HepG2 (cell line): ENCODE data around the gene SYMPK. TPM values are rescaled to one million over a fixed set of nuclear protein-coding genes. Genes with fewer than 3 reads are reported as not detected.

ENCODE experiments used
- CCAR2 ChIP-seq: fragments of 200-400 bp; formaldehyde crosslinking; optimal IDR thresholded peaks from 2 replicates; pipeline ENCODE3; 2018; ENCODE audit warnings: low read depth, mild to moderate bottlenecking, low read length, moderate library complexity
- DPF2 ChIP-seq: sonication (generic); formaldehyde crosslinking; IDR thresholded peaks from 2 replicates; pipeline ENCODE4 v1.4.0; 2020; ENCODE audit warnings: mild to moderate bottlenecking, low read depth, missing genetic modification reagents, borderline replicate concordance
- IRF9 ChIP-seq: sonication (generic); formaldehyde crosslinking; IDR thresholded peaks from 2 replicates; pipeline ENCODE4 v1.8.0; 2022; ENCODE audit warnings: missing genetic modification reagents, mild to moderate bottlenecking, borderline replicate concordance
- MTA1 ChIP-seq: sonication (generic); formaldehyde crosslinking; IDR thresholded peaks from 2 replicates; pipeline ENCODE4 v1.4.0; 2020; ENCODE audit warnings: missing genetic modification reagents, mild to moderate bottlenecking, borderline replicate concordance
- MTF1 ChIP-seq: sonication (generic); formaldehyde crosslinking; IDR thresholded peaks from 2 replicates; pipeline ENCODE4 v1.5.0; 2020; ENCODE audit warnings: missing genetic modification reagents
- NFKB2 ChIP-seq: sonication (generic); formaldehyde crosslinking; IDR thresholded peaks from 2 replicates; pipeline ENCODE4 v1.4.0; 2020; ENCODE audit warnings: missing genetic modification reagents, borderline replicate concordance
- SP5 ChIP-seq: IDR thresholded peaks from 2 replicates; pipeline ENCODE4 v1.6.1; 2016; ENCODE audit warnings: low read depth, borderline replicate concordance
- ZMYM3 ChIP-seq: sonication (generic); formaldehyde crosslinking; IDR thresholded peaks from 2 replicates; pipeline ENCODE4 v1.5.1; 2020; ENCODE audit warnings: mild to moderate bottlenecking, missing genetic modification reagents
- ZNF263 ChIP-seq: sonication (generic); formaldehyde crosslinking; IDR thresholded peaks from 2 replicates; pipeline ENCODE4 v1.4.0; 2020; ENCODE audit warnings: missing genetic modification reagents
- ZNF280B ChIP-seq: sonication (generic); formaldehyde crosslinking; IDR thresholded peaks from 2 replicates; pipeline ENCODE4 v1.5.0; 2020; ENCODE audit warnings: missing genetic modification reagents, mild to moderate bottlenecking, borderline replicate concordance
- ZNF430 ChIP-seq: sonication (generic); formaldehyde crosslinking; IDR thresholded peaks from 2 replicates; pipeline ENCODE4 v1.9.0; 2021; ENCODE audit warnings: mild to moderate bottlenecking, missing genetic modification reagents
- ZNF441 ChIP-seq: sonication (generic); formaldehyde crosslinking; IDR thresholded peaks from 2 replicates; pipeline ENCODE4 v1.7.0; 2021; ENCODE audit warnings: missing genetic modification reagents, borderline replicate concordance
- ZNF678 ChIP-seq: sonication (generic); formaldehyde crosslinking; IDR thresholded peaks from 2 replicates; pipeline ENCODE4 v1.4.0; 2020; ENCODE audit warnings: mild to moderate bottlenecking, missing genetic modification reagents
- ZNF746 ChIP-seq: sonication (generic); formaldehyde crosslinking; IDR thresholded peaks from 2 replicates; pipeline ENCODE4 v1.8.0; 2022; ENCODE audit warnings: mild to moderate bottlenecking, missing genetic modification reagents
- ZSCAN21 ChIP-seq: sonication (generic); formaldehyde crosslinking; IDR thresholded peaks from 2 replicates; pipeline ENCODE4 v1.8.0; 2022; ENCODE audit warnings: mild to moderate bottlenecking, missing genetic modification reagents, moderate library complexity, borderline replicate concordance
- ZXDC ChIP-seq: sonication (generic); formaldehyde crosslinking; IDR thresholded peaks from 2 replicates; pipeline ENCODE4 v1.5.0; 2020; ENCODE audit warnings: mild to moderate bottlenecking, missing genetic modification reagents
- polyA plus RNA-seq, 8 experiments: library from polyadenylated mRNA; depleted of rRNA in 3 of 8; stranded (reverse) in 7 of 8; unstranded in 1 of 8; fragments of >200 nt; fragmentation: Illumina TruSeq in 4 of 8; extraction: Trizol in 4 of 8; gene quantifications; 2 replicates each; pipeline versions ENCODE4 v1.2.1 to v1.2.3, GENCODE V29; 2011 to 2016; ENCODE audit warnings: low read depth in 4 of 8, missing spikeins in 1 of 8, mixed read lengths in 1 of 8; ENCODE audit not compliant: insufficient read depth in 1 of 8
- total RNA-seq, 5 experiments: library from RNA; depleted of rRNA; stranded (reverse); fragments of >200 nt; fragmentation: Illumina TruSeq; extraction: Trizol; gene quantifications; 2 replicates each; pipeline ENCODE4 v1.2.3, GENCODE V29; 2016; ENCODE audit warnings: low read depth in 1 of 5
- TF ChIP-seq, protein P1 (sequence below): sonication (generic); formaldehyde crosslinking; IDR thresholded peaks from 2 replicates; pipeline ENCODE4 v1.4.0; 2020; ENCODE audit warnings: missing genetic modification reagents, mild to moderate bottlenecking, borderline replicate concordance
- TF ChIP-seq, protein P2 (sequence below): sonication (generic); formaldehyde crosslinking; IDR thresholded peaks from 2 replicates; pipeline ENCODE4 v1.5.0; 2020; ENCODE audit warnings: missing genetic modification reagents

Gene SYMPK
- total and polyA plus RNA-seq, 2 of the 13 experiments (the other 11 are each of a cell fraction or from before 2014, with no cell fraction given), result 21.9 to 55.7 TPM

GRCh38 chr19:45770192-45771101 is 92.5 kb downstream of the SYMPK start (continued):
- TF ChIP-seq, protein P1, sequence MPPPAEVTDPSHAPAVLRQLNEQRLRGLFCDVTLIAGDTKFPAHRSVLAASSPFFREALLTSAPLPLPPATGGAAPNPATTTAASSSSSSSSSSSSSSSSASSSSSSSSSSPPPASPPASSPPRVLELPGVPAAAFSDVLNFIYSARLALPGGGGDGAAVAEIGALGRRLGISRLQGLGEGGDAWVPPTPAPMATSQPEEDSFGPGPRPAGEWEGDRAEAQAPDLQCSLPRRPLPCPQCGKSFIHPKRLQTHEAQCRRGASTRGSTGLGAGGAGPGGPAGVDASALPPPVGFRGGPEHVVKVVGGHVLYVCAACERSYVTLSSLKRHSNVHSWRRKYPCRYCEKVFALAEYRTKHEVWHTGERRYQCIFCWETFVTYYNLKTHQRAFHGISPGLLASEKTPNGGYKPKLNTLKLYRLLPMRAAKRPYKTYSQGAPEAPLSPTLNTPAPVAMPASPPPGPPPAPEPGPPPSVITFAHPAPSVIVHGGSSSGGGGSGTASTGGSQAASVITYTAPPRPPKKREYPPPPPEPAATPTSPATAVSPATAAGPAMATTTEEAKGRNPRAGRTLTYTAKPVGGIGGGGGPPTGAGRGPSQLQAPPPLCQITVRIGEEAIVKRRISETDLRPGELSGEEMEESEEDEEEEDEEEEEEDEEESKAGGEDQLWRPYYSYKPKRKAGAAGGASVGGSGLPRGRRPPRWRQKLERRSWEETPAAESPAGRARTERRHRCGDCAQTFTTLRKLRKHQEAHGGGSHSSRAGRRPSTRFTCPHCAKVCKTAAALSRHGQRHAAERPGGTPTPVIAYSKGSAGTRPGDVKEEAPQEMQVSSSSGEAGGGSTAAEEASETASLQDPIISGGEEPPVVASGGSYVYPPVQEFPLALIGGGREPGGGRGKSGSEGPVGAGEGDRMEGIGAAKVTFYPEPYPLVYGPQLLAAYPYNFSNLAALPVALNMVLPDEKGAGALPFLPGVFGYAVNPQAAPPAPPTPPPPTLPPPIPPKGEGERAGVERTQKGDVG (CRISPR knock-in tag), result peak; percentile 93; the same call in 1 of the 2 replicates
- TF ChIP-seq MTF1, result 0 out of 2 replicates have a peak, but pooled peaks have one; percentile 53
- no peak for TF ChIP-seq ZNF263 (CRISPR knock-in tag)
- TF ChIP-seq ZNF430, result peak; percentile 89
- peak; percentile 59 for TF ChIP-seq ZNF280B
- TF ChIP-seq ZNF746 (CRISPR knock-in tag), result peak; percentile 64
- peak; percentile 71; the same call in 1 of the 2 replicates for TF ChIP-seq ZNF441 (CRISPR knock-in tag)
- TF ChIP-seq CCAR2, result no peak
- peak; percentile 35; the same call in 1 of the 2 replicates for TF ChIP-seq SP5 (CRISPR knock-in tag)
- TF ChIP-seq DPF2, result no peak
- no peak for TF ChIP-seq MTA1 (CRISPR knock-in tag)
- TF ChIP-seq, protein P2, sequence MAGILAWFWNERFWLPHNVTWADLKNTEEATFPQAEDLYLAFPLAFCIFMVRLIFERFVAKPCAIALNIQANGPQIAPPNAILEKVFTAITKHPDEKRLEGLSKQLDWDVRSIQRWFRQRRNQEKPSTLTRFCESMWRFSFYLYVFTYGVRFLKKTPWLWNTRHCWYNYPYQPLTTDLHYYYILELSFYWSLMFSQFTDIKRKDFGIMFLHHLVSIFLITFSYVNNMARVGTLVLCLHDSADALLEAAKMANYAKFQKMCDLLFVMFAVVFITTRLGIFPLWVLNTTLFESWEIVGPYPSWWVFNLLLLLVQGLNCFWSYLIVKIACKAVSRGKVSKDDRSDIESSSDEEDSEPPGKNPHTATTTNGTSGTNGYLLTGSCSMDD (CRISPR knock-in tag), result peak; percentile 82; the same call in 1 of the 2 replicates
- peak; percentile 69 for TF ChIP-seq ZNF678 (CRISPR knock-in tag)
- no peak for TF ChIP-seq ZMYM3 (CRISPR knock-in tag)
- no peak; the same call in none of the 2 replicates for TF ChIP-seq ZSCAN21
- TF ChIP-seq IRF9 (CRISPR knock-in tag), result 0 out of 2 replicates have a peak, but pooled peaks have one; percentile 4
- peak; percentile 76; the same call in 1 of the 2 replicates for TF ChIP-seq ZXDC (CRISPR knock-in tag)
- TF ChIP-seq NFKB2 (CRISPR knock-in tag), result peak; percentile 85; the same call in 1 of the 2 replicates
